ENCODE data around the gene MST1R. TPM values are rescaled to one million over a fixed set of nuclear protein-coding genes. Genes with fewer than 3 reads are reported as not detected.

MST1R gene
- total RNA-seq (2014; rRNA removed; shearing (Covaris generic)), result 0.05 and 0.82 TPM in 2 replicates
- 0.17 and 0.38 TPM in 2 replicates for total RNA-seq (2022)
- Bru-seq, nascent RNA, result percentile 20 among the genes with signal in this experiment
- BruChase-seq, experiment 1, labeled RNA remaining after a 6-hour chase, result percentile 18 among the genes with signal in this experiment
- BruChase-seq, experiment 2, labeled RNA remaining after a 2-hour chase, result percentile 21 among the genes with signal in this experiment
- long read RNA-seq, result 0 reads

GRCh38 chr3:49903451-49904424 is at the start of gene MST1R:
TSS of gene MST1R (minus strand) at chr3:49903873. CDS start at chr3:49903609, 264 bp downstream.
- Histone ChIP-seq H4K20me1 (ENCODE audit: insufficient read depth, low read length) (no peaks in the 10 kb centered on the region), H2AFZ (ENCODE audit: low read length) (no peak within 1 kb of the TSS), H3K9me2 (ENCODE audit: insufficient read depth, low read length) (no peaks in the 10 kb centered on the region), H3K4me1 (ENCODE audit: insufficient read depth, low read length, poor library complexity, severe bottlenecking) (peaks cover 27% of the 10 kb centered on the region), H3K4me3 (ENCODE audit: low read depth, low read length, poor library complexity, severe bottlenecking) (no peak within 1 kb of the TSS), H3K36me3 (ENCODE audit: insufficient read depth, low read length) (0 out of 2 replicates have a peak, but pooled peaks cover 2% of the 10 kb centered on the region), H3K4me2 (ENCODE audit: low read length) (peak within 1 kb of the TSS; percentile 19; the same call in 1 of the 2 replicates), H3K79me2 (ENCODE audit: insufficient read depth, low read depth, low read length) (no peaks in the 10 kb centered on the region), H3K9me3 (ENCODE audit: low read length) (no peaks in the 10 kb centered on the region), H3K27ac (ENCODE audit: low read depth, low read length, poor library complexity, severe bottlenecking) (no peak within 1 kb of the TSS)
- TF ChIP-seq EZH2phosphoT487 (IDR thresholded peaks at IDR 0.05; ENCODE audit: borderline replicate concordance, low read depth, low read length), result no peak
- TF ChIP-seq CTCF (conservative IDR thresholded peaks at IDR 0.05; ENCODE audit: low read length), result no peak
- POLR2A ChIA-PET, result interaction anchor here (0.7 kb wide), 1 partner anchor 1663 kb away, joined by 3 read pairs; no protein-coding TSS in a partner anchor
- intact Hi-C loops (cut with micrococcal nuclease; ENCODE audit: unreplicated experiment), result loop anchor here (5.0 kb wide), 1 partner anchor 46 kb away; the partner anchor contains the start of gene TRAIP
- DNase-seq (ENCODE audit: low spot score), result no peak
- CTCF ChIA-PET (ENCODE audit: unreplicated experiment), result no interaction called here
- no TSS peak for BruUV-seq (replicated peaks)

GRCh38 chr3:49952924-49953323 is 49.3 kb upstream of the MST1R start:
- no peak overlapping the region for H3K27ac ChIP-seq (ENCODE audit: low read depth, low read length, poor library complexity, severe bottlenecking)
- peaks cover 5% of the 10 kb centered on the region for H4K20me1 ChIP-seq (ENCODE audit: insufficient read depth, low read length)
- TF ChIP-seq CTCF (conservative IDR thresholded peaks at IDR 0.05; ENCODE audit: low read length) (no peak), EZH2phosphoT487 (IDR thresholded peaks at IDR 0.05; ENCODE audit: borderline replicate concordance, low read depth, low read length) (no peak)
- DNase-seq (ENCODE audit: low spot score), result no peak
- peaks cover 64% of the 10 kb centered on the region for H3K4me1 ChIP-seq (ENCODE audit: insufficient read depth, low read length, poor library complexity, severe bottlenecking)
- no peak overlapping the region for H3K4me2 ChIP-seq (ENCODE audit: low read length)
- no peak overlapping the region for H3K4me3 ChIP-seq (ENCODE audit: low read depth, low read length, poor library complexity, severe bottlenecking)
- BruUV-seq (replicated peaks), result no TSS peak
- H3K36me3 ChIP-seq (ENCODE audit: insufficient read depth, low read length), result peaks cover 57% of the 10 kb centered on the region
- intact Hi-C loops (cut with micrococcal nuclease; ENCODE audit: unreplicated experiment), result no loop called here
- no peaks in the 10 kb centered on the region for H3K9me2 ChIP-seq (ENCODE audit: insufficient read depth, low read length)
- no peaks in the 10 kb centered on the region for H3K9me3 ChIP-seq (ENCODE audit: low read length)
- ChIA-PET POLR2A (no interaction called here), CTCF (ENCODE audit: unreplicated experiment) (no interaction called here)
- no peak overlapping the region for H2AFZ ChIP-seq (ENCODE audit: low read length)
- H3K79me2 ChIP-seq (ENCODE audit: insufficient read depth, low read depth, low read length), result peaks cover 100% of the 10 kb centered on the region
